SK-N-MC (cell line): Measurements from ENCODE around the gene CAPN13.

Experiments used
- DNase-seq: peaks from one replicate; pipeline ENCODE4 v3.0.0-alpha.2; 2011; ENCODE audit warnings: low read depth, low spot score
- H3K27ac ChIP-seq: fragments of 200-600 bp; sonication (generic); 2 replicates; pipeline ENCODE4 v1.5.1; 2016; ENCODE audit warnings: mixed run types
- H3K36me3 ChIP-seq: fragments of 200-600 bp; sonication (generic); 2 replicates; pipeline ENCODE4 v1.6.1; 2017; ENCODE audit warnings: antibody characterized with exemption, low read length, mixed read lengths; ENCODE audit not compliant: insufficient read depth
- H3K4me3 ChIP-seq: fragments of 200-600 bp; sonication (generic); 2 replicates; pipeline ENCODE4 v1.5.1; 2016
- H3K9ac ChIP-seq: fragments of 200-600 bp; sonication (generic); 2 replicates; pipeline ENCODE4 v1.8.0; 2017; ENCODE audit warnings: mixed run types, mixed read lengths; ENCODE audit not compliant: insufficient read length
- H3K9me3 ChIP-seq: fragments of 200-600 bp; sonication (generic); 2 replicates; pipeline ENCODE4 v1.6.1; 2017; ENCODE audit warnings: low read depth, mild to moderate bottlenecking, antibody characterized with exemption, low read length, moderate library complexity, mixed read lengths
- EZH2 ChIP-seq: fragments of 200-600 bp; sonication (generic); IDR thresholded peaks from one replicate; pipeline ENCODE4 v1.6.1; 2017; ENCODE audit warnings: antibody characterized with exemption
- FOXP2 ChIP-seq: optimal IDR thresholded peaks from 2 replicates; pipeline ENCODE3; 2011; ENCODE audit warnings: mild to moderate bottlenecking, moderate library complexity; ENCODE audit not compliant: insufficient read depth; ENCODE audit errors: extremely low read length, control extremely low read depth
- POLR2AphosphoS5 ChIP-seq: IDR thresholded peaks from 2 replicates; pipeline ENCODE4 v1.6.1; 2012; ENCODE audit warnings: mild to moderate bottlenecking, low read depth, low read length, borderline replicate concordance

Gene CAPN13

GRCh38 chr2:30732376-30732775, 74.9 kb downstream of the CAPN13 start:
- no peak overlapping the region for H3K9ac ChIP-seq
- TF ChIP-seq POLR2AphosphoS5 (no peak), FOXP2 (no peak), EZH2 (no peak)
- no peak for DNase-seq
- no peaks in the 10 kb centered on the region for H3K9me3 ChIP-seq
- H3K4me3 ChIP-seq = no peak overlapping the region
- H3K36me3 ChIP-seq = no peaks in the 10 kb centered on the region
- no peak overlapping the region for H3K27ac ChIP-seq

GRCh38 chr2:30731706-30732105, 75.5 kb downstream of the CAPN13 start:
- no peak overlapping the region for H3K4me3 ChIP-seq
- H3K27ac ChIP-seq = no peak overlapping the region
- H3K9me3 ChIP-seq = no peaks in the 10 kb centered on the region
- no peaks in the 10 kb centered on the region for H3K36me3 ChIP-seq
- H3K9ac ChIP-seq = no peak overlapping the region
- no peak for TF ChIP-seq POLR2AphosphoS5
- TF ChIP-seq EZH2 = no peak
- TF ChIP-seq FOXP2 = no peak
- no peak for DNase-seq

- Histone ChIP-seq H3K36me3 (no peaks in the 10 kb centered on the region), H3K4me3 (no peak overlapping the region), H3K27ac (no peak overlapping the region), H3K9ac (no peak overlapping the region), H3K9me3 (no peaks in the 10 kb centered on the region)
- no peak for TF ChIP-seq EZH2
- no peak for DNase-seq
Observed at GRCh38 chr2:30730736-30731647, 76.3 kb downstream of the CAPN13 start.

GRCh38 chr2:30729031-30729430, 78.2 kb downstream of the CAPN13 start:
- no peak overlapping the region for H3K9ac ChIP-seq
- DNase-seq = no peak
- no peaks in the 10 kb centered on the region for H3K9me3 ChIP-seq
- no peak overlapping the region for H3K4me3 ChIP-seq
- H3K27ac ChIP-seq = no peak overlapping the region
- H3K36me3 ChIP-seq = no peaks in the 10 kb centered on the region
- TF ChIP-seq POLR2AphosphoS5 (no peak), FOXP2 (no peak), EZH2 (no peak)

- no peak for TF ChIP-seq FOXP2
- no peak for TF ChIP-seq EZH2
- no peak for TF ChIP-seq POLR2AphosphoS5
- DNase-seq = no peak
- no peaks in the 10 kb centered on the region for H3K9me3 ChIP-seq
- no peak overlapping the region for H3K9ac ChIP-seq
- H3K36me3 ChIP-seq = no peaks in the 10 kb centered on the region
- H3K4me3 ChIP-seq = no peak overlapping the region
- no peak overlapping the region for H3K27ac ChIP-seq
Observed at GRCh38 chr2:30722936-30723725, 84.1 kb downstream of the CAPN13 start.

GRCh38 chr2:30721668-30722647, 85.3 kb downstream of the CAPN13 start:
- Histone ChIP-seq H3K9me3 (no peaks in the 10 kb centered on the region), H3K36me3 (no peaks in the 10 kb centered on the region), H3K27ac (no peak overlapping the region), H3K4me3 (no peak overlapping the region), H3K9ac (no peak overlapping the region)
- no peak for DNase-seq
- no peak for TF ChIP-seq EZH2
- TF ChIP-seq POLR2AphosphoS5 = no peak
- no peak for TF ChIP-seq FOXP2

GRCh38 chr2:30721241-30721640, 86.0 kb downstream of the CAPN13 start:
- no peak for DNase-seq
- H3K36me3 ChIP-seq = no peaks in the 10 kb centered on the region
- no peak overlapping the region for H3K9ac ChIP-seq
- H3K4me3 ChIP-seq = no peak overlapping the region
- H3K9me3 ChIP-seq = no peaks in the 10 kb centered on the region
- H3K27ac ChIP-seq = no peak overlapping the region
- no peak for TF ChIP-seq POLR2AphosphoS5
- TF ChIP-seq FOXP2 = no peak
- TF ChIP-seq EZH2 = no peak
